ENCODE data around the gene RAD51.

DNA sequence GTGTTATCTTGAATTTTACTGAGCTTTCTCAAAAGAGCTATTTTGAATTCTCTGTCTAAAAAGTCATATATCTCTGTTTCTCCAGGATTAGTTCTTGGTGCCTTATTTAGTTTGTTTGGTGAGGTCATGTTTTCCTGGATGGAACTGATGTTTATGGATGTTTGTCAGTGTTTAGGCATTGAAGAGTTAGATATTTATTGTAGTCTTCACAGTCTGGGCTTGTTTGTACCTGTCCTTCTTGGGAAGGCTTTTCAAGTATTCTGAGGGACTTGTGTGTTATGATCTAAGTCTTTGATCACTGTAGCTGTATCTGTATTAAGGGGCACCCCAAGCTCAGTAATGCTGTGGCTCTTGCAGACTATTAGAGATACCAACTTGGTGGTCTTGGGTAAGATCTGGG is 10.6 kb upstream of the RAD51 start:
- no peak for TF ChIP-seq POLR2A (IDR thresholded peaks at IDR 0.05; ENCODE audit: low read length)
- TF ChIP-seq GATA1 (IDR thresholded peaks at IDR 0.05; ENCODE audit: low read depth, low read length) = no peak

Measured in erythroblast (primary cell).